ENCODE measurements around the gene OTOP1. TPM values are rescaled to one million over a fixed set of nuclear protein-coding genes. Genes with fewer than 3 reads are reported as not detected.
"Not testable (repeated sequence)": the region's sequence is repeated elsewhere in the genome, so short reads cannot be mapped to it uniquely, and the experiment has no call there.

Gene OTOP1
- not detected in 2 replicates for total RNA-seq (2014; rRNA removed; shearing (Covaris generic); ENCODE audit: low replicate concordance)

GRCh38 chr4:4226606-4227438 is at the start of gene OTOP1:
Gene OTOP1, minus strand, starts transcription at chr4:4226929. Its CDS starts 65 bp downstream, at chr4:4226864.
- H3K27me3 ChIP-seq, result no peaks in the 10 kb centered on the region
- no peak for DNase-seq
- H3K36me3 ChIP-seq, result no peaks in the 10 kb centered on the region
- H3K9me3 ChIP-seq, result no peaks in the 10 kb centered on the region
- no peak within 1 kb of the TSS for H3K4me3 ChIP-seq

- peaks cover under 1% of the 10 kb centered on the region for H3K36me3 ChIP-seq
- no peak for DNase-seq
- H3K27me3 ChIP-seq, result no peaks in the 10 kb centered on the region
- H3K9me3 ChIP-seq, result no peaks in the 10 kb centered on the region
- no peak overlapping the region for H3K4me3 ChIP-seq
These were observed 47.5 kb upstream of the OTOP1 start for GRCh38 chr4:4274226-4274625.

GRCh38 chr4:4271912-4272311 is 45.2 kb upstream of the OTOP1 start:
- no peaks in the 10 kb centered on the region for H3K9me3 ChIP-seq
- peaks cover 3% of the 10 kb centered on the region for H3K36me3 ChIP-seq
- H3K4me3 ChIP-seq, result no peak overlapping the region
- no peak for DNase-seq
- H3K27me3 ChIP-seq, result no peaks in the 10 kb centered on the region

- H3K36me3 ChIP-seq, result peaks cover 3% of the 10 kb centered on the region
- no peak for DNase-seq
- H3K4me3 ChIP-seq, result no peak overlapping the region
- no peaks in the 10 kb centered on the region for H3K27me3 ChIP-seq
- no peaks in the 10 kb centered on the region for H3K9me3 ChIP-seq
These were observed 43.8 kb upstream of the OTOP1 start for GRCh38 chr4:4270529-4270928.

GRCh38 chr4:4269856-4270255 is 43.1 kb upstream of the OTOP1 start:
- no peaks in the 10 kb centered on the region for H3K9me3 ChIP-seq
- H3K4me3 ChIP-seq, result no peak overlapping the region
- DNase-seq, result no peak
- H3K36me3 ChIP-seq, result peaks cover 3% of the 10 kb centered on the region
- no peaks in the 10 kb centered on the region for H3K27me3 ChIP-seq

GRCh38 chr4:4269331-4269731 is 42.6 kb upstream of the OTOP1 start:
- DNase-seq, result no peak
- Histone ChIP-seq H3K4me3 (no peak overlapping the region), H3K36me3 (peaks cover 3% of the 10 kb centered on the region; the same call in 1 of the 2 replicates), H3K27me3 (no peaks in the 10 kb centered on the region), H3K9me3 (no peaks in the 10 kb centered on the region)

GRCh38 chr4:4268776-4269175 is 42.0 kb upstream of the OTOP1 start:
- Histone ChIP-seq H3K27me3 (no peaks in the 10 kb centered on the region), H3K36me3 (peaks cover 3% of the 10 kb centered on the region; the same call in 1 of the 2 replicates), H3K9me3 (no peaks in the 10 kb centered on the region), H3K4me3 (no peak overlapping the region)
- DNase-seq, result no peak

GRCh38 chr4:4267981-4268380 is 41.3 kb upstream of the OTOP1 start:
- DNase-seq, result no peak
- Histone ChIP-seq H3K4me3 (no peak overlapping the region), H3K9me3 (no peaks in the 10 kb centered on the region), H3K27me3 (no peaks in the 10 kb centered on the region), H3K36me3 (peaks cover 3% of the 10 kb centered on the region; the same call in 1 of the 2 replicates)

GRCh38 chr4:4260185-4260751 is 33.5 kb upstream of the OTOP1 start:
- H3K9me3 ChIP-seq, result no peaks in the 10 kb centered on the region
- no peak for DNase-seq
- no peaks in the 10 kb centered on the region for H3K27me3 ChIP-seq
- no peak overlapping the region for H3K4me3 ChIP-seq
- no peaks in the 10 kb centered on the region for H3K36me3 ChIP-seq

GRCh38 chr4:4259484-4260100 is 32.9 kb upstream of the OTOP1 start:
- Histone ChIP-seq H3K27me3 (no peaks in the 10 kb centered on the region), H3K4me3 (no peak overlapping the region), H3K36me3 (no peaks in the 10 kb centered on the region), H3K9me3 (no peaks in the 10 kb centered on the region)
- no peak for DNase-seq

- not testable (repeated sequence) for H3K36me3 ChIP-seq, H3K9me3 ChIP-seq, H3K27me3 ChIP-seq, H3K4me3 ChIP-seq, DNase-seq
These were observed 31.0 kb upstream of the OTOP1 start for GRCh38 chr4:4257705-4258104.

- H3K4me3 ChIP-seq, result no peak overlapping the region
- H3K36me3 ChIP-seq, result no peaks in the 10 kb centered on the region
- no peak for DNase-seq
- no peaks in the 10 kb centered on the region for H3K9me3 ChIP-seq
- H3K27me3 ChIP-seq, result no peaks in the 10 kb centered on the region
These were observed 30.1 kb upstream of the OTOP1 start for GRCh38 chr4:4256799-4257198.

GRCh38 chr4:4254666-4255065 is 27.9 kb upstream of the OTOP1 start:
- no peak overlapping the region for H3K4me3 ChIP-seq
- H3K9me3 ChIP-seq, result no peaks in the 10 kb centered on the region
- no peaks in the 10 kb centered on the region for H3K27me3 ChIP-seq
- no peak for DNase-seq
- no peaks in the 10 kb centered on the region for H3K36me3 ChIP-seq

GRCh38 chr4:4254199-4254598 is 27.5 kb upstream of the OTOP1 start:
- no peaks in the 10 kb centered on the region for H3K36me3 ChIP-seq
- no peak for DNase-seq
- no peak overlapping the region for H3K4me3 ChIP-seq
- H3K9me3 ChIP-seq, result no peaks in the 10 kb centered on the region
- no peaks in the 10 kb centered on the region for H3K27me3 ChIP-seq

- Histone ChIP-seq H3K9me3 (no peaks in the 10 kb centered on the region), H3K36me3 (peaks cover 9% of the 10 kb centered on the region), H3K27me3 (no peaks in the 10 kb centered on the region), H3K4me3 (no peak overlapping the region)
- no peak for DNase-seq
These were observed 23.1 kb upstream of the OTOP1 start for GRCh38 chr4:4249866-4250265.

GRCh38 chr4:4249342-4249741 is 22.6 kb upstream of the OTOP1 start:
- not testable (repeated sequence) for H3K36me3 ChIP-seq, H3K27me3 ChIP-seq, H3K9me3 ChIP-seq, H3K4me3 ChIP-seq, DNase-seq

- Histone ChIP-seq H3K27me3 (no peaks in the 10 kb centered on the region), H3K36me3 (peaks cover 9% of the 10 kb centered on the region), H3K4me3 (peak overlapping the region; percentile 90), H3K9me3 (no peaks in the 10 kb centered on the region)
- no peak for DNase-seq
These were observed 22.1 kb upstream of the OTOP1 start for GRCh38 chr4:4248885-4249203.
